Measurements from ENCODE around the gene ITGAL.

GRCh38 chr16:30521476-30521872, 48.9 kb downstream of the ITGAL start:
- TF ChIP-seq, protein P1, sequence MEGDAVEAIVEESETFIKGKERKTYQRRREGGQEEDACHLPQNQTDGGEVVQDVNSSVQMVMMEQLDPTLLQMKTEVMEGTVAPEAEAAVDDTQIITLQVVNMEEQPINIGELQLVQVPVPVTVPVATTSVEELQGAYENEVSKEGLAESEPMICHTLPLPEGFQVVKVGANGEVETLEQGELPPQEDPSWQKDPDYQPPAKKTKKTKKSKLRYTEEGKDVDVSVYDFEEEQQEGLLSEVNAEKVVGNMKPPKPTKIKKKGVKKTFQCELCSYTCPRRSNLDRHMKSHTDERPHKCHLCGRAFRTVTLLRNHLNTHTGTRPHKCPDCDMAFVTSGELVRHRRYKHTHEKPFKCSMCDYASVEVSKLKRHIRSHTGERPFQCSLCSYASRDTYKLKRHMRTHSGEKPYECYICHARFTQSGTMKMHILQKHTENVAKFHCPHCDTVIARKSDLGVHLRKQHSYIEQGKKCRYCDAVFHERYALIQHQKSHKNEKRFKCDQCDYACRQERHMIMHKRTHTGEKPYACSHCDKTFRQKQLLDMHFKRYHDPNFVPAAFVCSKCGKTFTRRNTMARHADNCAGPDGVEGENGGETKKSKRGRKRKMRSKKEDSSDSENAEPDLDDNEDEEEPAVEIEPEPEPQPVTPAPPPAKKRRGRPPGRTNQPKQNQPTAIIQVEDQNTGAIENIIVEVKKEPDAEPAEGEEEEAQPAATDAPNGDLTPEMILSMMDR (IDR thresholded peaks at IDR 0.05) = no peak
- TF ChIP-seq POLR2A (IDR thresholded peaks at IDR 0.05) = no peak
- no peak for TF ChIP-seq POLR2AphosphoS5 (IDR thresholded peaks at IDR 0.05)

Data from sigmoid colon (tissue), 4 donors.